IMR-90 (cell line): Measurements from ENCODE around the gene PMM2. TPM values are rescaled to one million over a fixed set of nuclear protein-coding genes. Genes with fewer than 3 reads are reported as not detected.

Experiments
- ATAC-seq: fragments of 200-7000 bp; cut with Tn5 transposase; 2 replicates; pipeline ENCODE4 v1.9.1; 2020; ENCODE audit warnings: low read depth, mild to moderate bottlenecking, moderate library complexity
- BruUV-seq: library from RNA; stranded (reverse); fragments of 400-500 nt; replicated peaks from 2 replicates; lab custom pipeline; 2021; lab: Mats Ljungman, UMichigan
- CTCF ChIA-PET: fragments of 300-600 bp; formaldehyde crosslinking; extraction: SDS; loops from one replicate; lab custom pipeline; 2021; ENCODE audit warnings: antibody characterized with exemption; lab: Yijun Ruan, JAX
- POLR2A ChIA-PET: fragments of 300-600 bp; sonication (Branson Sonifier 250); formaldehyde crosslinking; loops from one replicate; lab custom pipeline; 2022; ENCODE audit warnings: antibody characterized with exemption; ENCODE audit not compliant: unreplicated experiment; lab: Charles Lee
- DNase-seq: peaks from one replicate; pipeline ENCODE4 v3.0.0; 2013
- H2AFZ ChIP-seq: replicated peaks from 2 replicates; pipeline ENCODE3; 2013; ENCODE audit warnings: low read length, mild to moderate bottlenecking; ENCODE audit not compliant: poor library complexity
- H2AK5ac ChIP-seq: 2 replicates; pipeline ENCODE4 v1.6.1; 2013; ENCODE audit warnings: low read depth, low read length, inconsistent platforms
- H2AK9ac ChIP-seq: replicated peaks from 2 replicates; pipeline ENCODE3; 2013; ENCODE audit warnings: mild to moderate bottlenecking, low read depth, low read length, moderate library complexity; ENCODE audit not compliant: poor library complexity
- H2BK120ac ChIP-seq: 2 replicates; pipeline ENCODE4 v1.6.1; 2013; ENCODE audit warnings: low read depth, low read length, inconsistent platforms
- H2BK15ac ChIP-seq: 3 replicates; pipeline ENCODE4 v1.6.1; 2013; ENCODE audit warnings: low read depth, low read length, inconsistent platforms
- H2BK20ac ChIP-seq: 2 replicates; pipeline ENCODE4 v1.6.1; 2013; ENCODE audit warnings: low read depth, mild to moderate bottlenecking, inconsistent platforms, low read length, moderate library complexity
- H2BK5ac ChIP-seq: 2 replicates; pipeline ENCODE4 v1.6.1; 2013; ENCODE audit warnings: mild to moderate bottlenecking, low read depth, low read length, inconsistent platforms; ENCODE audit not compliant: poor library complexity, severe bottlenecking
- H3K14ac ChIP-seq: replicated peaks from 2 replicates; pipeline ENCODE4 v1.6.1; 2013; ENCODE audit warnings: low read depth, low read length, inconsistent platforms
- H3K18ac ChIP-seq: 2 replicates; pipeline ENCODE4 v1.6.1; 2013; ENCODE audit warnings: low read depth, low read length, control low read depth
- H3K23ac ChIP-seq: 2 replicates; pipeline ENCODE4 v1.6.1; 2013; ENCODE audit warnings: low read depth, low read length, inconsistent platforms
- H3K27ac ChIP-seq: 2 replicates; pipeline ENCODE4 v1.5.1; 2013; ENCODE audit warnings: mild to moderate bottlenecking, control low read depth, low read length; ENCODE audit not compliant: insufficient read depth
- H3K27me3 ChIP-seq: 2 replicates; pipeline ENCODE4 v1.6.1; 2013; ENCODE audit warnings: low read length; ENCODE audit not compliant: control insufficient read depth, insufficient read depth
- H3K36me3 ChIP-seq: 2 replicates; pipeline ENCODE4 v1.6.1; 2013; ENCODE audit warnings: low read length, mixed read lengths; ENCODE audit not compliant: control insufficient read depth, insufficient read depth
- H3K4ac ChIP-seq: 2 replicates; pipeline ENCODE4 v1.6.1; 2013; ENCODE audit warnings: low read depth, low read length, inconsistent platforms
- H3K4me1 ChIP-seq: 2 replicates; pipeline ENCODE4 v1.6.1; 2013; ENCODE audit warnings: low read length, mixed read lengths; ENCODE audit not compliant: control insufficient read depth, insufficient read depth
- H3K4me2 ChIP-seq: 2 replicates; pipeline ENCODE4 v1.6.1; 2013; ENCODE audit warnings: low read depth, mild to moderate bottlenecking, control low read depth, low read length, moderate library complexity
- H3K4me3 ChIP-seq: 2 replicates; pipeline ENCODE4 v1.5.1; 2013; ENCODE audit warnings: low read depth, mild to moderate bottlenecking, control low read depth, low read length, moderate library complexity; ENCODE audit not compliant: insufficient read depth
- H3K56ac ChIP-seq: 2 replicates; pipeline ENCODE4 v1.6.1; 2013; ENCODE audit warnings: low read length, inconsistent platforms; ENCODE audit not compliant: insufficient read depth; ENCODE audit errors: extremely low read depth
- H3K79me1 ChIP-seq, 2 experiments: 2 replicates each; pipeline ENCODE4 v1.6.1; 2013; ENCODE audit warnings: low read length in 2 of 2, inconsistent platforms in 1 of 2, low read depth in 1 of 2
- H3K9ac ChIP-seq: 2 replicates; pipeline ENCODE4 v1.6.1; 2013; ENCODE audit warnings: low read depth, low read length, control low read depth
- H3K9me1 ChIP-seq: 2 replicates; pipeline ENCODE4 v1.6.1; 2013; ENCODE audit warnings: low read length, inconsistent platforms; ENCODE audit not compliant: insufficient read depth
- H3K9me3 ChIP-seq: 2 replicates; pipeline ENCODE4 v1.6.1; 2013; ENCODE audit warnings: low read length; ENCODE audit not compliant: control insufficient read depth, insufficient read depth
- H4K20me1 ChIP-seq: 2 replicates; pipeline ENCODE4 v1.6.1; 2013; ENCODE audit warnings: low read length, inconsistent platforms; ENCODE audit not compliant: insufficient read depth
- H4K5ac ChIP-seq: 2 replicates; pipeline ENCODE4 v1.6.1; 2013; ENCODE audit warnings: mild to moderate bottlenecking, low read depth, low read length, control low read depth
- H4K8ac ChIP-seq, 2 experiments: 2 replicates each; pipeline ENCODE4 v1.6.1; 2013; ENCODE audit warnings: low read depth in 2 of 2, low read length in 2 of 2, control low read depth in 1 of 2, inconsistent platforms in 1 of 2
- H4K91ac ChIP-seq: 2 replicates; pipeline ENCODE4 v1.6.1; 2013; ENCODE audit warnings: low read depth, low read length, inconsistent platforms; ENCODE audit not compliant: insufficient read depth
- BHLHE40 ChIP-seq: fragments of 150-350 bp; IDR thresholded peaks from 2 replicates; pipeline ENCODE4 v1.6.1; 2016; ENCODE audit warnings: mild to moderate bottlenecking, low read depth, low read length
- CHD1 ChIP-seq: IDR thresholded peaks from 2 replicates; pipeline ENCODE4 v1.6.1; 2012; ENCODE audit warnings: low read depth, low read length, improper control_type of control experiment
- CTCF ChIP-seq: conservative IDR thresholded peaks from 2 replicates; pipeline ENCODE4 v1.5.1; 2012; ENCODE audit warnings: mild to moderate bottlenecking, low read depth, low read length, improper control_type of control experiment
- ELK1 ChIP-seq: fragments of 150-350 bp; IDR thresholded peaks from 2 replicates; pipeline ENCODE4 v1.6.1; 2016; ENCODE audit warnings: low read depth, mild to moderate bottlenecking, low read length, moderate library complexity, borderline replicate concordance
- FOS ChIP-seq: fragments of 150-350 bp; IDR thresholded peaks from 2 replicates; pipeline ENCODE4 v1.6.1; 2016; ENCODE audit warnings: low read depth, low read length
- MAFK ChIP-seq: IDR thresholded peaks from 2 replicates; pipeline ENCODE4 v1.6.1; 2012; ENCODE audit warnings: low read depth, low read length, improper control_type of control experiment
- MAZ ChIP-seq: IDR thresholded peaks from 2 replicates; pipeline ENCODE4 v1.6.1; 2012; ENCODE audit warnings: low read depth, mild to moderate bottlenecking, low read length, improper control_type of control experiment, moderate library complexity, borderline replicate concordance
- MXI1 ChIP-seq: IDR thresholded peaks from 2 replicates; pipeline ENCODE4 v1.6.1; 2012; ENCODE audit warnings: low read depth, mild to moderate bottlenecking, low read length, moderate library complexity, borderline replicate concordance
- NFE2L2 ChIP-seq: fragments of 150-350 bp; IDR thresholded peaks from 2 replicates; pipeline ENCODE4 v1.6.1; 2016; ENCODE audit warnings: low read depth, mild to moderate bottlenecking, low read length
- POLR2A ChIP-seq: IDR thresholded peaks from 2 replicates; pipeline ENCODE4 v1.6.1; 2012; ENCODE audit warnings: mild to moderate bottlenecking, low read depth, low read length
- RAD21 ChIP-seq: IDR thresholded peaks from 2 replicates; pipeline ENCODE4 v1.6.1; 2012; ENCODE audit warnings: low read length, improper control_type of control experiment
- RCOR1 ChIP-seq: IDR thresholded peaks from 2 replicates; pipeline ENCODE4 v1.6.1; 2012; ENCODE audit warnings: mild to moderate bottlenecking, low read length, improper control_type of control experiment; ENCODE audit not compliant: insufficient replicate concordance
- RFX5 ChIP-seq: IDR thresholded peaks from 2 replicates; pipeline ENCODE4 v1.8.0; 2012; ENCODE audit warnings: low read depth, mild to moderate bottlenecking, low read length, moderate library complexity
- WGBS, 2 experiments: methylation state at CpG; one replicate each; pipeline versions ENCODE4 v1.1.5 to v1.1.7; 2013; ENCODE audit warnings: missing lambda C conversion rate in 2 of 2; ENCODE audit not compliant: insufficient read length in 1 of 2; ENCODE audit errors: extremely low coverage in 2 of 2; 5-methylcytosine and 5-hydroxymethylcytosine counted together
- dilution Hi-C: fragments of 300-500 bp; cut with HindIII; formaldehyde crosslinking; loops from one replicate; pipeline ENCODE4 v1.14.3; 2018; ENCODE audit warnings: low sequenced_read_pairs; ENCODE audit not compliant: unreplicated experiment
- in situ Hi-C: fragments of 300-500 bp; cut with MboI; formaldehyde crosslinking; loops from 3 replicates; pipeline ENCODE4 v1.14.3; 2019; ENCODE audit warnings: low sequenced_read_pairs, inconsistent platforms, mixed read lengths
- intact Hi-C: fragments of 100-400 bp; cut with micrococcal nuclease; formaldehyde crosslinking; loops from 2 replicates; pipeline ENCODE4 v1.10.0; 2022
- polyA plus RNA-seq, 3 experiments: library from polyadenylated mRNA; depleted of rRNA; stranded (reverse); fragments of >200 nt; gene quantifications; 2 replicates each; pipeline ENCODE4 v1.2.3, GENCODE V29; 2012; ENCODE audit warnings: low replicate concordance in 1 of 3
- total RNA-seq: library from RNA; depleted of rRNA; stranded (reverse); fragments of >200 nt; gene quantifications from 2 replicates; pipeline ENCODE4 v1.2.3, GENCODE V29; 2012

The PMM2 gene
- total and polyA plus RNA-seq, 2 of the 4 experiments (the other 2 are of a cell fraction) = 25.8 to 38.9 TPM

DNA sequence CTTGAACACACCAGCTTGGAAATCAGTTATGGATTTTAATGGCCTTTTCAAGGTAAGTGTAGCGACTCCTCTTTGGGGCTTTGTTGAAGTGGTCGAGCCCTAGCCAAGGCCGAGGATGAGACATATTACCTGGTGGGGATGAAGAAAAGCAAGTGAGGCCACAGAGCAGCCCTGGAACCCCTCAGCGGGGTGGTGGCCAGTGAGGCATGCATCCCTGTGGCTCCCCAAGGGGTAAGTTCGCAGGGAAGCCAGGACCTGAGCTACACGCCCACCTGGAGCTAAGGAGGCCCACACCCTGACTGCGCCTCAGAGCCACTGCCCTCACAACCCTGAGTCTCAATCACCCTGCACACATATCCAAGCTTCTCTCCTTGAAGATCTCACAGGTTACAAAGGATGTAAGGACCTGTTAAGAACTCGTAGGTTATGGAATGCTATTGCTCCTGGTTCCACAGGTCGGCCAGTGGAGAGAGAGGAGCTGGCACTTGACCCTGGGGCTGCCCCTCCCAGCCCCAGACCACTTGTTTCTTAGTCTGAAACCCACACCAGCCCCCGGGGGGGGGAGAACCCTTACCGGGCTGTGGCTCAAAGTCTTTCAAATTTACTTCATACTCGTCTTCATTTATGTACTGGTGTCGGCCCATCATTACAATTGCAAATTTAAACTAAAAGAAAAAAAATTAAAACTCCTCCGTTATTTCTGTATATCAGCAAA is 96.5 kb downstream of the PMM2 start:
- Histone ChIP-seq H4K5ac (no peak overlapping the region), H4K8ac (no peak overlapping the region), H3K4me3 (no peak overlapping the region), H3K36me3 (peaks cover 71% of the 10 kb centered on the region), H3K9ac (no peak overlapping the region), H2BK120ac (no peak overlapping the region), H3K4me2 (no peak overlapping the region), H3K79me1 (peaks cover 34 to 42% of the 10 kb centered on the region in 2 experiments), H3K9me1 (peaks cover 4% of the 10 kb centered on the region; the same call in 1 of the 2 replicates), H2AFZ (no peak overlapping the region), H3K56ac (no peak overlapping the region), H3K23ac (no peak overlapping the region), H2AK5ac (no peak overlapping the region), H3K4me1 (no peaks in the 10 kb centered on the region), H3K18ac (no peak overlapping the region), H3K27ac (no peak overlapping the region), H4K20me1 (peaks cover 4% of the 10 kb centered on the region; the same call in 1 of the 2 replicates), H4K91ac (no peak overlapping the region), H2BK20ac (no peak overlapping the region), H2AK9ac (no peak overlapping the region), H3K14ac (no peak overlapping the region), H2BK15ac (no peak overlapping the region), H2BK5ac (no peak overlapping the region), H3K4ac (no peak overlapping the region), H3K9me3 (no peaks in the 10 kb centered on the region), H3K27me3 (no peaks in the 10 kb centered on the region)
- ChIA-PET POLR2A (no interaction called here), CTCF (no interaction called here)
- ATAC-seq (no peak), DNase-seq (no peak)
- WGBS, 2 experiments = 100% methylated on average over 5 of the region's 14 CpGs; no CpG with 5 or more reads in 1 of the 2 experiments
- dilution Hi-C loops = no loop called here
- intact Hi-C loops = no loop called here
- TF ChIP-seq RCOR1 = no peak
- no peak for TF ChIP-seq MAFK
- no peak for TF ChIP-seq RAD21
- TF ChIP-seq FOS = no peak
- no peak for TF ChIP-seq MXI1
- TF ChIP-seq ELK1 = no peak
- TF ChIP-seq MAZ = no peak
- TF ChIP-seq CHD1 = no peak
- TF ChIP-seq CTCF = no peak
- no peak for TF ChIP-seq BHLHE40
- no peak for TF ChIP-seq POLR2A
- no peak for TF ChIP-seq NFE2L2
- TF ChIP-seq RFX5 = no peak
- in situ Hi-C loops = no loop called here
- no TSS peak for BruUV-seq
